Tibial nerve (tissue), 4 donors: Measurements from ENCODE around the gene LRP8. TPM values are rescaled to one million over a fixed set of nuclear protein-coding genes. Genes with fewer than 3 reads are reported as not detected.

Source experiments
- DNase-seq, 2 donors: peaks; one replicate each; pipeline ENCODE4 v3.0.0-alpha.2; 2019; ENCODE audit warnings: low spot score in 2 of 2
- H3K27ac ChIP-seq, 4 donors: fragments of 200-600 bp; sonication (generic) in 3 of 4; one replicate each; pipeline ENCODE4 v1.5.1; 2017 to 2019; ENCODE audit warnings: mild to moderate bottlenecking in 1 of 4
- H3K27me3 ChIP-seq, 2 donors: fragments of 200-600 bp; sonication (generic) in 1 of 2; one replicate each; pipeline versions ENCODE4 v1.5.1 to v1.6.0; 2017 to 2019
- H3K36me3 ChIP-seq, 3 donors: fragments of 200-600 bp; sonication (generic); one replicate each; pipeline ENCODE4 v1.5.1; 2018 to 2019
- H3K4me1 ChIP-seq, 4 donors: fragments of 200-600 bp; sonication (generic) in 3 of 4; one replicate each; pipeline ENCODE4 v1.5.1; 2017 to 2019
- H3K4me3 ChIP-seq, 4 donors: fragments of 200-600 bp; sonication (generic) in 3 of 4; one replicate each; pipeline ENCODE4 v1.5.1; 2017 to 2019; ENCODE audit warnings: mild to moderate bottlenecking in 1 of 4, moderate library complexity in 1 of 4
- H3K9me3 ChIP-seq, 4 donors: fragments of 200-600 bp; sonication (generic) in 3 of 4; one replicate each; pipeline ENCODE4 v1.5.1; 2017 to 2019
- CTCF ChIP-seq, 5 experiments: fragments of 200-600 bp in 3 of 5; fragments of 450-650 bp in 2 of 5; sonication (generic) in 3 of 5; IDR thresholded peaks; one replicate each; pipeline ENCODE4 v1.5.1; 2016 to 2019; ENCODE audit warnings: antibody characterized with exemption in 5 of 5, mild to moderate bottlenecking in 3 of 5, moderate library complexity in 2 of 5
- EP300 ChIP-seq, 2 donors: sonication (generic); formaldehyde crosslinking; IDR thresholded peaks; one replicate each; pipeline ENCODE4 v1.6.1; 2017; ENCODE audit warnings: antibody characterized with exemption in 2 of 2, mild to moderate bottlenecking in 1 of 2
- POLR2A ChIP-seq, 2 donors: fragments of 450-650 bp; IDR thresholded peaks; one replicate each; pipeline ENCODE4 v1.6.1; 2017; ENCODE audit warnings: antibody characterized with exemption in 2 of 2, mild to moderate bottlenecking in 2 of 2, moderate library complexity in 2 of 2
- WGBS, 2 donors: methylation state at CpG; one replicate each; pipeline ENCODE4 v1.1.5; 2018; 5-methylcytosine and 5-hydroxymethylcytosine counted together
- total RNA-seq, 4 donors: library from RNA; depleted of rRNA; stranded (reverse); fragments of >200 nt; gene quantifications; one replicate each; pipeline ENCODE4 v1.1.0, GENCODE V29; 2016

LRP8 gene
- total RNA-seq, 4 donors from 2014 or later, result 2.2 to 15.0 (median 2.5) TPM

GRCh38 chr1:53270873-53271272, 57.0 kb downstream of the LRP8 start:
- DNase-seq, result no peak
- Histone ChIP-seq H3K9me3 (no peaks in the 10 kb centered on the region), H3K36me3 (peaks cover 0 to 21% (median 0%) of the 10 kb centered on the region in 3 donors), H3K4me3 (no peak overlapping the region), H3K4me1 (no peaks in the 10 kb centered on the region), H3K27me3 (no peaks in the 10 kb centered on the region), H3K27ac (no peak overlapping the region)
- 89 to 93% methylated on average over 8 of the region's 8 CpGs for WGBS, 2 donors
- TF ChIP-seq CTCF (IDR thresholded peaks at IDR 0.05), result no peak
- no peak for TF ChIP-seq POLR2A (IDR thresholded peaks at IDR 0.05)
- no peak for TF ChIP-seq EP300 (IDR thresholded peaks at IDR 0.05)

- no peaks in the 10 kb centered on the region for H3K27me3 ChIP-seq
- H3K36me3 ChIP-seq, result peaks cover 0 to 19% (median 0%) of the 10 kb centered on the region in 3 donors
- no peaks in the 10 kb centered on the region for H3K9me3 ChIP-seq
- no peak overlapping the region for H3K4me3 ChIP-seq
- H3K4me1 ChIP-seq, result no peaks in the 10 kb centered on the region
- H3K27ac ChIP-seq, result no peak overlapping the region
- 81 to 84% methylated on average over 1 of the region's 1 CpG for whole genome bisulfite sequencing, 2 donors
- no peak for DNase-seq
- TF ChIP-seq EP300 (IDR thresholded peaks at IDR 0.05), result no peak
- no peak for TF ChIP-seq POLR2A (IDR thresholded peaks at IDR 0.05)
- TF ChIP-seq CTCF (IDR thresholded peaks at IDR 0.05), result no peak
Measured at GRCh38 chr1:53270107-53270506, 57.8 kb downstream of the LRP8 start.

- no peak for DNase-seq
Measured at GRCh38 chr1:53267761-53268160, 60.1 kb downstream of the LRP8 start.

GRCh38 chr1:53266038-53266437, 61.8 kb downstream of the LRP8 start:
- Histone ChIP-seq H3K4me1 (no peaks in the 10 kb centered on the region), H3K27me3 (no peaks in the 10 kb centered on the region), H3K9me3 (no peaks in the 10 kb centered on the region), H3K4me3 (no peak overlapping the region), H3K27ac (no peak overlapping the region), H3K36me3 (peaks cover 0 to 45% (median 0%) of the 10 kb centered on the region in 3 donors)
- DNase-seq, result no peak
- no peak for TF ChIP-seq EP300 (IDR thresholded peaks at IDR 0.05)
- TF ChIP-seq POLR2A (IDR thresholded peaks at IDR 0.05), result no peak
- no peak for TF ChIP-seq CTCF (IDR thresholded peaks at IDR 0.05)

More at GRCh38 chr1:53267761-53268160, 60.1 kb downstream of the LRP8 start:
- Histone ChIP-seq H3K9me3 (no peaks in the 10 kb centered on the region), H3K27me3 (no peaks in the 10 kb centered on the region), H3K27ac (no peak overlapping the region), H3K4me3 (no peak overlapping the region), H3K4me1 (no peaks in the 10 kb centered on the region), H3K36me3 (peaks cover 0 to 31% (median 0%) of the 10 kb centered on the region in 3 donors)
- TF ChIP-seq EP300 (IDR thresholded peaks at IDR 0.05) (no peak), POLR2A (IDR thresholded peaks at IDR 0.05) (no peak), CTCF (IDR thresholded peaks at IDR 0.05) (no peak)

- peaks cover 0 to 43% (median 0%) of the 10 kb centered on the region in 3 donors for H3K36me3 ChIP-seq
- no peaks in the 10 kb centered on the region for H3K27me3 ChIP-seq
- H3K9me3 ChIP-seq, result no peaks in the 10 kb centered on the region
- no peak overlapping the region for H3K27ac ChIP-seq
- H3K4me1 ChIP-seq, result no peaks in the 10 kb centered on the region
- 94 to 99% methylated on average over 3 to 4 of the region's 4 CpGs for WGBS, 2 donors
- H3K4me3 ChIP-seq, result no peak overlapping the region
- TF ChIP-seq POLR2A (IDR thresholded peaks at IDR 0.05) (no peak), EP300 (IDR thresholded peaks at IDR 0.05) (no peak), CTCF (IDR thresholded peaks at IDR 0.05) (no peak)
- DNase-seq, result no peak
Measured at GRCh38 chr1:53265581-53265980, 62.3 kb downstream of the LRP8 start.
